RWPE2 (cell line): Measurements from ENCODE around the gene PPP1CB.

Source experiments
- ATAC-seq: fragments of 200-7000 bp; cut with Tn5 transposase; 3 replicates; pipeline ENCODE4 v1.9.1; 2021; ENCODE audit warnings: low read depth
- DNase-seq: peaks from one replicate; pipeline ENCODE4 v3.0.0-alpha.2; 2020; ENCODE audit warnings: low spot score
- H3K27ac ChIP-seq: fragments of 450-650 bp; 2 replicates; pipeline ENCODE4 v1.5.1; 2017; ENCODE audit warnings: mild to moderate bottlenecking; ENCODE audit not compliant: poor library complexity, severe bottlenecking
- H3K27me3 ChIP-seq: fragments of 250-450 bp; sonication (Bioruptor Pico); 2 replicates; pipeline ENCODE4 v1.5.1; 2021; ENCODE audit warnings: mild to moderate bottlenecking, moderate library complexity; ENCODE audit not compliant: insufficient read depth, poor library complexity, severe bottlenecking
- H3K36me3 ChIP-seq: fragments of 250-450 bp; sonication (Bioruptor Pico); 2 replicates; pipeline ENCODE4 v1.5.1; 2020; ENCODE audit warnings: low read depth, mild to moderate bottlenecking, moderate library complexity
- H3K4me1 ChIP-seq: fragments of 250-450 bp; sonication (Bioruptor Pico); 2 replicates; pipeline ENCODE4 v1.5.1; 2021; ENCODE audit warnings: mild to moderate bottlenecking, moderate library complexity; ENCODE audit not compliant: insufficient read depth, poor library complexity, severe bottlenecking
- H3K4me3 ChIP-seq: fragments of 250-450 bp; sonication (Bioruptor Pico); 2 replicates; pipeline ENCODE4 v1.5.1; 2021; ENCODE audit warnings: mild to moderate bottlenecking, moderate library complexity; ENCODE audit not compliant: severe bottlenecking
- H3K9me3 ChIP-seq: fragments of 250-450 bp; sonication (Bioruptor Pico); 2 replicates; pipeline ENCODE4 v1.5.1; 2021; ENCODE audit warnings: mild to moderate bottlenecking, moderate library complexity; ENCODE audit not compliant: severe bottlenecking
- TF ChIP-seq, protein P1 (sequence below): fragments of 450-650 bp; IDR thresholded peaks from one replicate; pipeline ENCODE4 v1.5.1; 2017; ENCODE audit warnings: mild to moderate bottlenecking, moderate library complexity; ENCODE audit not compliant: poor library complexity, severe bottlenecking

Gene PPP1CB

DNA sequence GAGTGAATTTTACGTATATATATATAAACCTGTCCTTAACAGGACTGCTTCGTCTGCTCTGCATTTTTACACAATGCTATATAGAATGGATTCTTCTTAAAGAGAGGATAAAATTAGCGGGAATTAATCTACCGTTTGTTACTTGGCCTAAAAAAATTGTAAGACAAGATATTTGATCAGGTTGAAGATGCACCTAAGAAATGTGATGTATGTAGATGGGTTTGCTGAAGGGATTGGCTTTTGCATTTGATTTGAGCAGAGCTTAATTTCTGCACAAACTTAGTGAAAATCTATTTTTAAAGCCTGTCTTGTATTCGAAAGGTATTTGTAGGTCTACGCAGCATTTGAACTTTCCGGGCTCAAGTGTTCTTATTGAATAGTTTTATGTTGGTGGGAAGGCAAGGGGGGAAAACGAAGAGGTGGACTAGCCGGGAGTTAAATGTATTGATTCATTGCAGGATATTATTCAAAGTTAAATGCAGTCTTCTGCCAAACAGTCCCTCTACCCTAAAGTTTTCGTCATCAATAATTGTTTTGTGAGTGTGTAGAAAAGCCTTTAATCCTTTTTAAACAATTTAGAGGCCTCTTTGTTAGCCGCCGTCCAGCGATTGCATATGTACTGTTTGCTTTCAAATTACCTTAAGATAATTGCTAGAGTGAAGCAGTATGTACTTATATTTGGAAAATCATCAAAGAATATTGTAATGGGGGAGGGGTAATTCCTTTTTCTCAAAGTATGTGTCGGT lies 1.2 kb downstream of the PPP1CB start:
- DNase-seq: no peak
- TF ChIP-seq, protein P1, sequence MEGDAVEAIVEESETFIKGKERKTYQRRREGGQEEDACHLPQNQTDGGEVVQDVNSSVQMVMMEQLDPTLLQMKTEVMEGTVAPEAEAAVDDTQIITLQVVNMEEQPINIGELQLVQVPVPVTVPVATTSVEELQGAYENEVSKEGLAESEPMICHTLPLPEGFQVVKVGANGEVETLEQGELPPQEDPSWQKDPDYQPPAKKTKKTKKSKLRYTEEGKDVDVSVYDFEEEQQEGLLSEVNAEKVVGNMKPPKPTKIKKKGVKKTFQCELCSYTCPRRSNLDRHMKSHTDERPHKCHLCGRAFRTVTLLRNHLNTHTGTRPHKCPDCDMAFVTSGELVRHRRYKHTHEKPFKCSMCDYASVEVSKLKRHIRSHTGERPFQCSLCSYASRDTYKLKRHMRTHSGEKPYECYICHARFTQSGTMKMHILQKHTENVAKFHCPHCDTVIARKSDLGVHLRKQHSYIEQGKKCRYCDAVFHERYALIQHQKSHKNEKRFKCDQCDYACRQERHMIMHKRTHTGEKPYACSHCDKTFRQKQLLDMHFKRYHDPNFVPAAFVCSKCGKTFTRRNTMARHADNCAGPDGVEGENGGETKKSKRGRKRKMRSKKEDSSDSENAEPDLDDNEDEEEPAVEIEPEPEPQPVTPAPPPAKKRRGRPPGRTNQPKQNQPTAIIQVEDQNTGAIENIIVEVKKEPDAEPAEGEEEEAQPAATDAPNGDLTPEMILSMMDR: no peak
- no peak for ATAC-seq
- Histone ChIP-seq H3K36me3 (peaks cover 18% of the 10 kb centered on the region), H3K27me3 (no peaks in the 10 kb centered on the region), H3K4me1 (peaks cover 32% of the 10 kb centered on the region), H3K27ac (peak overlapping the region; percentile 90), H3K9me3 (no peaks in the 10 kb centered on the region), H3K4me3 (peak overlapping the region; percentile 85)

DNA sequence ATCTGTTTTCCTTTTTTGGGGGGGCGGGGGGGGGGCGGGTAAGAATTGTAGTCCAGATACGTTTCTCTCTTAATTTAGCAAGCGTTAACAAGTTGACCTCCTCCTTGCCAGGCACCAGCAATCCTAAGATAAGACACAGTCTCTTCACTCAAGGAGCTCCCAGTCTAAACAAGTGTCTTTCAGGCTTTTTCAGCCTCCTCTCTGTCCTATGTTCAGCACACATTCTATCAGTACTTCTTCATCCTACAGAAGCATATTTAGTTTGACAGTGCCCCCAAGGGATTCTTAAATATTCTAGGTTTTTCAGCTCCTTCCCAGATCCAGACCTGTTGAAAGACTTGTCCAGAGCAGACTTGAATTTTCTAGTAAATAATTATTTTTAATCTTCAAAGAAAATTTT lies 2.7 kb downstream of the PPP1CB start:
- H3K4me1 ChIP-seq: peaks cover 32% of the 10 kb centered on the region
- DNase-seq (no peak), ATAC-seq (no peak)
- no peaks in the 10 kb centered on the region for H3K27me3 ChIP-seq
- TF ChIP-seq, protein P1: no peak
- peaks cover 32% of the 10 kb centered on the region for H3K36me3 ChIP-seq
- H3K27ac ChIP-seq: peak overlapping the region; percentile 90
- no peak overlapping the region for H3K4me3 ChIP-seq
- H3K9me3 ChIP-seq: no peaks in the 10 kb centered on the region

DNA sequence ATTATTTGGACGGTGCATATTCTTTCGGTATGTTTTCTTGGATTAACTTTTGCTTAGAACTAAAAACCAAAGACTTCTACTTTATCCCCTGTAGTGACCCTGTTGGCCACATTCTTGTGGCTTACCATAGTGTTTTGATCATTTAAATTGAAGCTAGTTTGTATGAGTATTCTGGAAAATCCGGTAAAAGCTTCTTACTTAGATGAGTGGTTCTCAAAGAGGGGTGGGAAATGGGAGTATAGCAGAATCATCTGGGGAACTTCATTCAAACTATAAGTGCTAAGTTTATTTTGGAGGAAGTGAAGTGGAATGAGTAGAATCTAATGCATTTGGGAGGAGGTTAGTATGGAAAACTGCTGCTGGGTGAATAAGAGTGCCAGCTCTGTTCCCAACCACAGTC lies 3.8 kb downstream of the PPP1CB start:
- H3K4me3 ChIP-seq: no peak overlapping the region
- H3K4me1 ChIP-seq: peaks cover 32% of the 10 kb centered on the region
- TF ChIP-seq, protein P1: no peak
- peak overlapping the region; percentile 22 for H3K27ac ChIP-seq
- peaks cover 42% of the 10 kb centered on the region for H3K36me3 ChIP-seq
- H3K27me3 ChIP-seq: no peaks in the 10 kb centered on the region
- ATAC-seq (no peak), DNase-seq (no peak)
- H3K9me3 ChIP-seq: no peaks in the 10 kb centered on the region

DNA sequence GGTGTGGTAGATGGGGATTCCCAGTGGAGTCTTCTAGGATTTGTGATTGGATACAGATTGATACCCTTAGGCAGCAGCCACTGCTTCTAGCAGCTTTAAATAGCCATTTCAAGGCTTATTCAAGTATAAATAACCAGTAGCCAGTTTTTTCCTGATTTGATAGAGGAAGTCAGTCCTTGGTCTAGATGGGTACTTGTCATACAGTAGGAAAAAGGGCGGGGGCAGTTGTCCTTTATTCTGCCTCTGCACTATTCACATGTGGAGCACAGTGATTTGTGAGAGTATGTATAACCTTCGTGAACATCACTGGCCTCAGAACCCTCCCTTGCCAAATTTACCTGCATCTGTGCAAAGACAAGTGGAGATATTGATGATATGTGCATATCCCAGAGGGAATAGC lies 6.8 kb downstream of the PPP1CB start:
- Histone ChIP-seq H3K27me3 (no peaks in the 10 kb centered on the region), H3K4me3 (no peak overlapping the region), H3K27ac (no peak overlapping the region), H3K9me3 (no peaks in the 10 kb centered on the region), H3K4me1 (peaks cover 41% of the 10 kb centered on the region), H3K36me3 (peaks cover 62% of the 10 kb centered on the region)
- ATAC-seq (no peak), DNase-seq (no peak)
- TF ChIP-seq, protein P1: no peak

DNA sequence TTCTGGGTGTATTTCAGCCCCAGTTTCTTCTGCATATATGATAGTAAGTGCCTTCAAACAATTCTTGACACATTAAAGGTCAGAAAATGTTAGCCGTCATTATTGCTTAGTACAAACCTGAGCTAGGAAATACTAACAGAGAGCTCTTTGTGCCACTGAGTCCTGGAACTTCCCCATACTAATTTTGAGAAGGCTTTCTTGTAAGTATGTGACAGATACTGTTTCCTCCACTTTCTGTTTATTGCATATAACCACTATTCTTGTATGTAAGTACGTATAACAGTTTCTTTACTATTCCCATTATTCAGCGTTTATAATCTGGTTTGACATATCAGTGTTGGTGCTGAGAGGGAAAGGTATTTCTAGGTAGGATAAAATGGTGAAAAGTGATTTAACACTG lies 9.8 kb downstream of the PPP1CB start:
- peaks cover 25% of the 10 kb centered on the region for H3K4me1 ChIP-seq
- TF ChIP-seq, protein P1: no peak
- DNase-seq (no peak), ATAC-seq (no peak)
- H3K27ac ChIP-seq: no peak overlapping the region
- H3K9me3 ChIP-seq: no peaks in the 10 kb centered on the region
- H3K36me3 ChIP-seq: peaks cover 66% of the 10 kb centered on the region
- H3K4me3 ChIP-seq: no peak overlapping the region
- no peaks in the 10 kb centered on the region for H3K27me3 ChIP-seq
